ENCODE data around the gene RELL1.

RELL1 gene

GRCh38 chr4:37635155-37635554, 51.0 kb downstream of the RELL1 start:
- no peak for DNase-seq (ENCODE audit: low read depth)

GRCh38 chr4:37634180-37634579, 52.0 kb downstream of the RELL1 start:
- no peak for DNase-seq (ENCODE audit: low read depth)

DNA sequence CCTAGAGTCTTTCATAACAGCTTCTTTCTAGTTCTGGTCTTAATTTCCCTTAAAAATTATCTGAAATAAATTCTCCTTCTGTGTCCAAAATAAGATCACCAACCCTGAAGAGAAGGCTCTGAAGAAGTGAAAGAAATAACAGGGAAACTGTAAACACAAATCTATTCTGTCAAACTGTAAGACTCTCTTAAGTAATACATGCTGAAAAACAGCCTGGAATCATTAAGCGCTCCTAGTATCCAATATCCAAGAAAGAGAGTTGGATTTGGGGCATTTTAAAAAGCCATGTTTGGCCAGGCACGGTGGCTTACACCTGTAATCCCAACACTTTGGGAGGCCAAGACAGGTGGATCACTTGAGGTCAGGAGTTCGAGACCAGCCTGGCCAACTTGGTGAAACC, 53.3 kb downstream of the RELL1 start:
- DNase-seq (ENCODE audit: low read depth) = no peak

DNA sequence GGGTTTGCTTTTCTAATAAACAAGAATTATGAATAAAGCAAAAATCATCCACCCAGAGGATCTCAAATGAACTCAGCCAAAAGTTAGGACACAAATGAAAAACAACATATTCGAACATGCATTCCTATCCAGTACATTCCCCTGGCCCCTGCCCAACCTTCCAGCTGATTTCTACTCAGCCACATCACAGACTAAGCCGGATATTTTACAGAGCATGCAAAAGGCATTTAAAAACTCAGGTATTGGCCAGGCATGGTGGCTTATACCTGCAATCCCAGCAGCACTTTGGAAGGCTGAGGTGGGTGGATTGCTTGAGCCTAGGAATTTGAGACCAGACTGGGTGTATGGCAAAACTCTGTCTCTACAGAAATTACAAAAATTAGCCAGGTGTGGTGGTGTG, 54.6 kb downstream of the RELL1 start:
- DNase-seq (ENCODE audit: low read depth) = no peak

DNA sequence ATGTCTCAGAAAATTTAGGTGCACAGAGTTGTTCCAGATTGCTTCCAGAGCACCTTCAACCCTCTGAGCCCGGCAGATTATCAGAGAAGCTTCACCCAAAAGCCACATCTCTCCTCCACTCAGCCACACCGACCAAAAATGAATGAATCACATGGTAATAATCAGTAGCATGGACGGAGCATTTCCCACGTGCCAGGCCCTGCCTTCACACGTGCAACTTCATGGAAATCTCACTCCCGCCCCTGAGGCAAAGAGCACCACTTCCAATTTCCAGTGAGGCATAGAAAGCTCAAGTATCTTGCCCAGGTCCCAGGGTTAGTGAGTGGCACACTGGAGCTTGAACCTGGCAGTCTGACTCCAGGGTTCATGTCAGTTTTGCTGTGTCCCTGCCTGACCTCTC, 56.5 kb downstream of the RELL1 start:
- DNase-seq (ENCODE audit: low read depth) = no peak

DNA sequence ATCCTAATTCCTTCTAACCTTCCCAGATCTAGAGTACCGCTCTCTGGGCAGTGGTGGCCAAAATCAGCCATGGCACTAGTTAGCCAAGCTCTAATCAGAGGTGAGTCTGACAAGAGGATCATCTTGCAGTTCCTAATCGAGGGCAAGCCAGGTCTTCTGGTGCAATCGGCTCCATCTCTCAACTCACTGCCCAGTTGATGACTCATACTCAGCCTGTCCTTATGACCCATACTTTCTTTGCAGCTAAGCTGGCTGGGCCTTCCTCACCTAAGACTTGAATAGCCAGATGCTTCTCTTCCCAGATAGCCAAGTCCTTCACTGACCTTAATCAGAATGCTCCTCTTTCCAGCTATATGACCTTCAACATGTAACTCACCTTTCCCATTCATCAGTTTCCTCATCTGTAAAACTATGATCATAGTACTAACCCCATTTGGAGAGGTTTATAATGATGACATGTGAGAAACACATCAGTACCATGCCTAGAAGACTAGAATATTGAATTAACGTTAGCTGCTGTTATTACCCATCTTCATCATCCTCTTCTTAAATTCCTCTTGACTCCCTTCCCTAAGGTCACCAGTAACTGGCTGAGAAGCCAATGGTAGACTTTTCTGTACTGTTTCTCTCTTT, 57.1 kb downstream of the RELL1 start:
- DNase-seq (ENCODE audit: low read depth) = no peak

DNA sequence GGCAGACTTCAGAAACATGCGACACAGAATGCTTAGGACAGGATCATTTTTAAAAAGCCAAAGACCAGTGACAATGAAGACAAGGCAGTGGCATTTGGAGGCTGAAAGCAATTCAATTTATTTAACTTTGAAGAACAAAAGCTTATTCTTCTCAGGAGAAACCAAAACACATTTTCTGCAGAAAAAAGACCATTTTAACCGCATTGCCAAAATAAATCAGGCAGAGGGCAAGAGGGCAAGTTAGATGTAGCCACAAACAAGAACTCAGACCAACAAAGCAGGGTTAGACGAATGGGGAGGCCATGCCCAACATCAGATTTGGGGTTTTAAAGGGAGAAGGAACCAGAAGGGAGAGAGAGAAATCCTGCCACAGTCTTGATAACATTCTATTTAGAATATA, 58.9 kb downstream of the RELL1 start:
- DNase-seq (ENCODE audit: low read depth) = no peak

DNA sequence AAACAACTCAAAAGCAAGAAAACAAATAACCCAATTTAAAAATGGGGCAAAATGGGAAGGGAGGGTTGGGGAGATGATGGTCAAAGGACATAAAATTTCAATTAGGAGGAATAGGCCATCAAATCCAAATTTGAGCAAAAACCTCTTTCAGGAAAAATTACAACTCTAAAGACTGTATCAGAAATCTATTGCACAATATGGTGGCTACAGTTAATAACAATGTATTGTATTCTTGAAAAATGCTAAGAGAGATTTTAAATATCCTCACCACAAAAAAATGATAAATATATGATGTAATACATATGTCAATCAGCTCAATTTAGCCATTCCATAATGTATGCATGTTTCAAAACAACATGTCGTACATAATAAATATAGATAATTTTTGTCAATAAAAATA, 60.7 kb downstream of the RELL1 start:
- no peak for DNase-seq (ENCODE audit: low read depth)

DNA sequence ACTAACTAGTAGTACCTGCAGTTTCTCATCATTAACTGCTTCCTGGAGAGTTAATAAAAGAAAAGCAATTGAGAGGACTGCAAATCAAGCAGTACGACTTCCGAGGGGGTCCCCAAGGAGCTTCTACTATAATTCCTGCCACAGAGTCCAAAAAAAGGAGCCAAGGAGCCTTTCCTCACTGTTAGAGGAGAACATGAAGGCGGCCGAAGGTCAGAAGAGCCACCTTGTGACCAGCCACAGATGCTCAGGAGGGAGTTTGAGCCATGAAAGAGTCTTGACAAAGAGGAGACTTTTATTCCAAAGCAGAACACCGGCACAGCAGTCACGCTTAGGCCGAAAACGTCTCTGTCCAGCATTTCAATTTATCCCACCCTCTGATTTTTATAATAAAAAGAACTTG, 62.2 kb downstream of the RELL1 start:
- no peak for DNase-seq (ENCODE audit: low read depth)

GRCh38 chr4:37623125-37623524, 63.1 kb downstream of the RELL1 start:
- no peak for DNase-seq (ENCODE audit: low read depth)

GRCh38 chr4:37620176-37620575, 66.0 kb downstream of the RELL1 start:
- DNase-seq (ENCODE audit: low read depth) = no peak

GRCh38 chr4:37615720-37616063, 70.5 kb downstream of the RELL1 start:
- DNase-seq (ENCODE audit: low read depth) = no peak

DNA sequence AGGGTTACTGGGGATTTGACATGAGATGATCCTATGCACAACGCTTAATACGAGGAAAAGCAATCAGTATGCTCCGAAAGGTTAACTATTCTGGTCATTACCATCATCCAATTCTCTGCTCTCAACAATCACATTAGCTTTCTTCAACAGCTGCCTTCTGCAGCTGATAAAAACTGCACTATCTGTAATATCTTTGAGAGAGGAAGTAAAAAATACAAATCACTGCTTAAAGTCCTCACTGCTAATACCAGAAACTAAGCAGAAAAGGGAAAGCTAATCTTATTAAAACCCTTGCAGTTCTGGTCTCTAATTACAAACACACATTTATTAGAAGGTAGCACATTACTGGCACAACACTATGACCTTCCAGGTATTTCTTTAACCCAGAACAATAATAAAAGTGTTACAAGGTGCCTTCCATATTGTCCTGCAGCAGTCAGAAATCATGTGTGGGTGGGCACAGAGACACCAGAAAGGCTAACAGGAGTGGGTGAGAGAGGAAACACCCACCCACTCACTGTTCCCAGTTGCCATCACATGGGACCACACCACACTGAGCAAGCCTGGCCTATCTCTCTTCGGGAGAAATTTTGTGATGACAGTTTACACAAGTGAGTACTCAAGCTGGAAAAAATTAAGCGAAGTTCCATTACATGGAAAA, 71.0 kb downstream of the RELL1 start:
- no peak for DNase-seq (ENCODE audit: low read depth)

DNA sequence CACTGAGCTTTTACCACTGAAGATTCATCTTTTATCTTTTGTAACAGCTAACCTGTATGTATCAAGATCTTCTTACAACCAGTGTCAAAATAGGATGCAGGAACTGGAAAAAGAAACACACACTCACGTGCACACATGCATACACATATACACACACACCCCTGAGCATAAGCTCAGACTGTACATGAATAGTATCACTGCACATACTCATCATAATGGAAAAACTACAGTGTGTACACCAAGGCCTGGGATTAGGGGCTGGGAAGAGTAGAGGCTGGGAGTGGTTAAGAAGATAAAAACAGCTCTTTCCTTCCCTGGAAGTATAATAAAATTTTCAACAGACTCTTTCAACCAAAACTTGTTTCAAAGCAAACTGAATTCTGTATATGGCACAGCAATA, 73.4 kb downstream of the RELL1 start:
- no peak for DNase-seq (ENCODE audit: low read depth)

DNA sequence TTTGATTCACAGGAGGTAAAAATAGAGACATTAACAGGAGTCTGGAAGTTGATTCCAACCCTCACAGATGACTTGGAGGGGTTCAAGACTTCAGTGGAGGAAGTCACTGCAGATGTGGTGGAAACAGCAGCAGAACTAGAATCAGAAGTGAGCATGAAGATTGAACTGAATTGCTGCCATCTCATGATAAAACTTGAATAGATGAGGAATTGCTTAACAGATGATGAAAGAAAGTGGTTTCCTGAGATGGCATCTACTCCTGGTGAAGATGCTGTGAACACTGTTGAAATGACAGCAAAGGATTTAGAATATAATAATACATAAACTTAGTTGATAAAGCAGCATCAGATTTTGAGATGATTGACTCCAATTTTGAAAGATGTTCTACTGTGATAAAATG, 76.5 kb downstream of the RELL1 start:
- DNase-seq (ENCODE audit: low read depth) = no peak

GRCh38 chr4:37607018-37607417, 79.2 kb downstream of the RELL1 start:
- DNase-seq (ENCODE audit: low read depth) = no peak

DNA sequence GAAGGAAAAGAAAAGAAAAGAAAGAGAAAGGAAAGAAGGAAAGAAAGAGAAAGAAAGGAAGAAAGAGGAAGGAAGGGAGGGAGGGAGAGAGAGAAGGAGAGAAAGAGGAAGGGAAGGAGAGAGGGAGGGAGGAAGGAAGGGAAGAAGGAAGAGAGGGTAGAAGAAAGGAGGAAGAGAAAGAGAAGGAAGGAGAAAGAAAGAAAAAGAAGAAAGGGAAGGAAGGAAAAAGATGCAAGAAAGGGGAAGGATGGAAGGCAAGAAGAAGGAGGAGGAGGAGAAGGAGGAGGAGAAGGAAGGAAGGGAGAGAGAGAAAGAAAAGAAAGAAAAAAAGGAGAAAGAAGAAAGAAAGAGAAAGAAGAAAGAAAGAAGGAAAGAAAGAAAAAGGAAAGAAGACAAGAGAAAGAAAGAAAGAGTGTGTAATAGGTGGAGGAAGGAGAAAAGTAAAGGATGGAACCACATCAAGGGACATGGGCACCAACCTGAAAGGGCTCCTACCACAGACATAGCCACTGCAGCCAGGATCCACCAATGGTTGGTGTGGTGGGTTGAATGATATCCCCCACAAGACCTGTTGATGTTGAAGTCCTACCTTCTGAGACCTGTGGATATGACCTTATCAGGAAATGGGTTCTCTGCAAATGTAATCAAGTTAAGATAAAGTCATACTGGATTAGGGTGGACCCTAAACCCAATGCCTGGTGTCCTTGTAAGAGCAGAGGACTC, 80.2 kb downstream of the RELL1 start:
- DNase-seq (ENCODE audit: low read depth) = no peak

- no peak for DNase-seq (ENCODE audit: low read depth)
Measured at GRCh38 chr4:37604461-37604860, 81.7 kb downstream of the RELL1 start.

- no peak for DNase-seq (ENCODE audit: low read depth)
Measured at GRCh38 chr4:37603711-37604110, 82.5 kb downstream of the RELL1 start.

DNA sequence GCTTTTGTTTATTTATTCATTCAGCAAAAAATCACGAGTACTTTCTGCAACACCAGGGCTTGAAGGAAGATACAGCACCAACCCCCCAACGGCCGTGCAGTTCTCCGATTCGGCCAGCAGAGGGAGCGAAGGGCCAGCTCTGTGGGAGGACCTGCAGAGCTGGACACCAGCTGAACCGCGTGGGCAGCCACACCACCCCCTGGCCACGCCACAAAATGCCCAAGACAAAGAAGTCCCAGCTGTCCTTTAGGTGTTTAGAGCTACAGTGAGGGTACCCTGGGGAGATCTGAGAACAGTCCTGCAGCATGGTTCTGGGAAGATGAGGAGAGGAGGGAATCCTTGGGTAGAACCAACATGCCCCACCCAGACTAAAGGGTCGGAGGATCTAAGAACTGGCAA, 83.1 kb downstream of the RELL1 start:
- peak; percentile 60 for DNase-seq (ENCODE audit: low read depth)

DNA sequence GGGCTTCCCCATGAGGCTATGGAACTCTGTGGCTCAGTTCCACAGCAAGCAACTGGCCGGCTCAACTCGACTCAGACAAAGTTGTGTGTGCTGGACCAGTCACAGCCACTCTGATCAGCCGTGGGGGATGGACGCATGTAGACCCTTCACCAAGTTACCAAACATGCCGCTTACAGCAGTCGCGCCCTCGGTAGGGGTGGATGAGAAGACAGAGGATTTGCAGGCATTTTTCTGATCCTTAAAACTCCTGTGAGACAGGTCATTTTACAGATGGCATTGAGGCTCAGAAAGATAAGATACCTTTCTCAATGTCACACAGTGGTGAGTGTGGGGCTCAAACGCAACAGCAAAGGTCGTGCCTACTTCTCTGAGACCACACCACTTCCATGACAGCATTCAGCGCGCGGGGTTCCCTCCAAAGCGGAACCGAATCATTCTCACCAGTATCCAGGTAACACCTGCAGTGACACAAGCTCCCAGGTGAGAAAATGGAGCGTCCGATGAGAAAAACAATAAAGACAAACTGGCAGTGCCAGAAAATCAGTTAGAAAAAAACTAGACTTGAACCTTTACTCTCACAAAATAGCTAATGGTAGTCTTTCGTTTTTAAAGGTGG, 83.6 kb downstream of the RELL1 start:
- no peak for DNase-seq (ENCODE audit: low read depth)

DNA sequence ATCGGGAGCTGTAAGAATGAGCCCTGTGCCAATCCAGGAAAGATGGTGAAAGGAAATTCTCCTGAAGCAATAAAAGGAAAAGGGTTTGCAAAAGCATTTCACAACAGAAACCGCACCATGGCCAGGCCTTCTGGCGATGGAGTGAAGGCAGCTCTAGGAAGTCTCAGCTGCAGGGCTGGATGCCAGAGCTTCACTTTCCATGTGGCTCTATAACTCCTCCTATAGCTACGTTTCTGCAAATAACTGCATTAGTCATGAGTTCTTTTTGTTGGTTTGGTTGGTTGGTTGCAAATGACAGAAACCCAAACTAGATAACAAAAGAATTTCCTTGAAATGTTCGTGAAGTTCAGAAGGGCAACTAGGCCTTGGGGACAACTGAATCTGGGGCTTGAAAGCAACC, 84.6 kb downstream of the RELL1 start:
- no peak for DNase-seq (ENCODE audit: low read depth)

DNA sequence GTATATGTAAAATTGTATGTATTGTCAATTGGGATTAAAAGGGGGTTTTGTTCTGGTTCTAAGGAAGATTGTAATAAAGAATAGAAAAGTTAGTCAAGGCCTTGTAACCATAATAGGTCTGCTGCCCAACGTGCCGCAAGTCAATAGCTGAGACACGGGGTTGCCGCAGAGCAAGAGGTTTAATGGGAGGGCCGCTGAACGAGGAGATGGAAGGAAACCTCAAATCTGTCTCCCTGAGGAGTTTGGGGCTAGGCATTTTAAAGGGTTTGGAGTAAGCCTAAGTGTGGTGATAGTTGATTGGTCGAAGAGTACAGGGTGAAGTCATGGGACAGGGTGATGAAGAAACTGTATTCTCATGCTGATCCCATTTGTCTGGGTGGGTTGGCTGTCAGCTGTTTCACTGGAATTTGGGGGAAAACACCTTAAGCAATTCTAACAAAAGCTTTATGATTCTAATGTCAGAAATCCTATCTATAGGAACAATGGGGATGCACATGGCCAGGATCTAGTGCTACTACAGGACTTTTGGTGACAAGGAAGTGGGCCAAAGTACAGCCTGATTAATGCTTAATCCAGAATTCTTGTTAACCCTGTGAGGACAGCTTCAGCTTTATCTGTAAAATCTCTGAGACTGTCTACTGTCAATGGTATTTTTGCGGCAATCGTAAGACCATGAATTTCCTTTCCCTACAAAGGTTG, 86.9 kb downstream of the RELL1 start:
- no peak for DNase-seq (ENCODE audit: low read depth)
